Measurements from ENCODE around the gene ANKRD30A.
"Not testable (repeated sequence)": the region's sequence is repeated elsewhere in the genome, so short reads cannot be mapped to it uniquely, and the experiment has no call there.

The ANKRD30A gene

DNA sequence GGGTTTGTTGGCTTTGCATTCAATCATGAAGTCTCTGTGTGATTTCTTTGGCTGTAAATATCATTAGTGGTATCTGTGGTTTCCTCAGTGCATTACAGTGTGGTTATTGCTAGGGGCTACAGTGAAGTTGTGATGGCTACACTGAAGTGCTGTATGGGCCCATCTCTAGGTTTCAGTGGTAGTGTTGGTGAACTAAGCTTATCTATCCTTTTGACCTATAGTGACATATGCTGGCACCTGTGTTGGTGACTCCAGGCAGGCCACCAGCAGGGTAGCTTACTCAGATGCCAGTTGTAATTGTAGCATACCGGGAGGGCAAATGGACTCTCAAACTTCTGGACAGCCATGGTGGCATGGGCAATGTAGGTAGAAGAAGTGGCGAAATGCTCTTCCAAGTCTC lies 219.0 kb downstream of the ANKRD30A start:
- no peak overlapping the region for H3K27ac ChIP-seq
- TF ChIP-seq, protein P1, sequence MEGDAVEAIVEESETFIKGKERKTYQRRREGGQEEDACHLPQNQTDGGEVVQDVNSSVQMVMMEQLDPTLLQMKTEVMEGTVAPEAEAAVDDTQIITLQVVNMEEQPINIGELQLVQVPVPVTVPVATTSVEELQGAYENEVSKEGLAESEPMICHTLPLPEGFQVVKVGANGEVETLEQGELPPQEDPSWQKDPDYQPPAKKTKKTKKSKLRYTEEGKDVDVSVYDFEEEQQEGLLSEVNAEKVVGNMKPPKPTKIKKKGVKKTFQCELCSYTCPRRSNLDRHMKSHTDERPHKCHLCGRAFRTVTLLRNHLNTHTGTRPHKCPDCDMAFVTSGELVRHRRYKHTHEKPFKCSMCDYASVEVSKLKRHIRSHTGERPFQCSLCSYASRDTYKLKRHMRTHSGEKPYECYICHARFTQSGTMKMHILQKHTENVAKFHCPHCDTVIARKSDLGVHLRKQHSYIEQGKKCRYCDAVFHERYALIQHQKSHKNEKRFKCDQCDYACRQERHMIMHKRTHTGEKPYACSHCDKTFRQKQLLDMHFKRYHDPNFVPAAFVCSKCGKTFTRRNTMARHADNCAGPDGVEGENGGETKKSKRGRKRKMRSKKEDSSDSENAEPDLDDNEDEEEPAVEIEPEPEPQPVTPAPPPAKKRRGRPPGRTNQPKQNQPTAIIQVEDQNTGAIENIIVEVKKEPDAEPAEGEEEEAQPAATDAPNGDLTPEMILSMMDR (conservative IDR thresholded peaks at IDR 0.05) = no peak

DNA sequence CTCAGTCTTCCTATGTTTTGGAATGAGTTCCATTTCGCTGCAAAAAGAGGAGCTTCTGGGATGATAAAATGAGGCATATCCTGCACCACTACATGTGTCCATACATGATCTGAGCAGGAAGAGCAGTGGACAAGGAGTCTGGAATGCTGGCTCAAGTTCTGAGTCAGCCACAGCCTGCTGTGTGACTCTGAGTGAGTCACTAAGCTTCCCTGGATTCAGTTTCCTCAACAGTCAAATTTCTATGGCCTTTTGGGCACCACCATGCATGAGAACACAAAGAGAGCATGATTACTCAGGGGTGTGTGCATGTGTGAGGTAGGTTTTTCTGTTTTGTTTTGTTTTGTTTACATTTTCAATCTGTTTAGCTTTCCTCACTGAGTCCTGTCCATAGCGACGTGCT lies 254.6 kb downstream of the ANKRD30A start:
- no peak overlapping the region for H3K27ac ChIP-seq
- TF ChIP-seq, protein P1 (conservative IDR thresholded peaks at IDR 0.05) = no peak

DNA sequence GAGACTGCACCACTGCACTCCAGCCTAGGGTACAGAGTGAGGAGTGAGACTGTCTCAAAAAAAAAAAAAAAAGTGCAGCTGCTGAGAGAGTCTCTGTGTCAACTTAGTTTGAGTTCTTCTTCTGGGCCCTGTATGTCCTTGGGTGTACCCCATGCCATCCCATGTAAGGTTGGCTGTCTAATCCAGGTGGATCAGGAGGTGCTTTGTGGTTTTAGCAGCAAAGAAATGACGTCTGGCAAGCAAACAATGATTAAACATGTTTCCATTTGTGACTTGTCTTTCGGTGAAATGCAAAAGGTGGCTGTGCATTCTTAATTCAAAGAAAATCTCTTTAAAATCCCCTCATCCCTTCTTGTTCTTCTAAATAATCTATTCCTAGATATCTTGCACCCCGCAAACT lies 255.9 kb downstream of the ANKRD30A start:
- no peak overlapping the region for H3K27ac ChIP-seq
- TF ChIP-seq, protein P1 (conservative IDR thresholded peaks at IDR 0.05) = no peak

DNA sequence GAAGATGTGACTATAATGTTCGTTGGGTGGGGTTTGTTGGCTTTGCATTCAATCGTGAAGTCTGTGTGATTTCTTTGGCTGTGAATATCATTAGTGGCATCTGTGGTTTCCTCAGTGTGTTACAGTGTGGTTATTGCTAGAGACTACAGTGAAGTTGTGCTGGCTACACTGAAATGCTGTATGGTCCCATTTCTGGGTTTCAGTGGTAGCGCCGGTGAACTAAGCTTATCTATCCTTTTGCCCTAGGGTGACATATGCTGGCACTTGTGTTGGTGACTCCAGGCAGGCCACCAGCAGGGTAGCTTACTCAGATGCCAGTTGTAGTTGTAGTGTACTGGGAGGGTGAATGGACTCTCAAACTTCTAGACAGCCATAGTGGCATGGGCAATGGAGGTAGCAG lies 259.5 kb downstream of the ANKRD30A start:
- H3K27ac ChIP-seq = no peak overlapping the region
- TF ChIP-seq, protein P1 (conservative IDR thresholded peaks at IDR 0.05) = no peak

DNA sequence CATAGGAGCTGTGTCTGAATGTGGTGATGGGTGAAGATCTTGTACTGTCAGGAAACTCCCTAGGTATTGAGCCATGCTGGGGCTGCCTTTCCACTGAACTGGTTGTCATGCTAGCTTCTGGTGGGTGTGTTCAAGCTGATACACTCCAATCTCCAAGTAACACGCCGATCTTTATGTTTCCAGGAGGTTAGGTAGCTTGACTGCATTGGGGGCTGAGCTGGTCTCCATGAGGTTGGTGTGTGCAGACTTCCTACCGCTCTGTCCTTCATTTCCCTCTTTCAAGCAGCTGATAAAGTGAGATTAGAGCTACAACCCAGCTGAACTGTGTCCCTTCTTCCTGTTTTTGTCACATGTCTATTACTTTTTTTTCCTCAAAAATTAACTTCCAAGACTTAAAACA lies 265.5 kb downstream of the ANKRD30A start:
- TF ChIP-seq, protein P1 (conservative IDR thresholded peaks at IDR 0.05) = no peak
- no peak overlapping the region for H3K27ac ChIP-seq

DNA sequence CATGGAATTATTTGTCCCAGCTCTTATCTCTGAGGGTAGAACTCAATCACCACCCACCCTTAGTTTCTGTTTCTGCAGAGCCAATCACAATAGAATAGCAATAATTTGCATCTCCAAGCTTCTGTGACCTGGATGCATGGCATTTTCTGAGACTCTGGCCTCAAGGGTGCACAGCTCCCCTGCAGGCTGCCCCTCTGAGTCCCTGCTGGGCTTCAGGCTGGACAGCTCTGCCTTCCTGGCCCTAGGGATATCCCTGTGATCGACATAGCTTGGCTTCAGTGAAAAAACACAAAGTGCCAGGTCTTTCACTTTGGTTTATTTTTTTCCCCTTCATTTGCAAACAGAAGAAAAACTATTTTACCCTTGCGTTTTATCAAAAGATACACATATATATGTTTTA lies 275.4 kb downstream of the ANKRD30A start:
- not testable (repeated sequence) for H3K27ac ChIP-seq

DNA sequence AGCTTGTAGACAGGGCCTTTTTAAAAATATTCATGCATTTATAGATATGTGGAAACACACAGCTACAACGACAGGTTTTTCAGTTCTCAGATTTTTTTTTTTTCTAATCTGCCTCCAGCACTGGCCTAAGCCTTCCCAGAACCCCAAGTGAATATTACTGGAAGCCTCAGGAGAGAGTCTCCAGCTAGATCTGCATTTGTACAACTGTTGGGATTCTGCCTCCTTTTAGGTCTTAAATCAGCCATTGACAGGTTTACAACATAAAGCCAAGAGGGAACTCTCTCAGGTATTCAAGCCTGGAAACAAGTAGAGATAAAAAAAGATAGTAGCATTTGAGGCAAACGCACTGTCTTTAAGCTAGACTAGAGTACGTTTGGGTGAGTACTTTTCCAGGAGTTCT lies 275.8 kb downstream of the ANKRD30A start:
- TF ChIP-seq, protein P1 (conservative IDR thresholded peaks at IDR 0.05) = no peak
- H3K27ac ChIP-seq = no peak overlapping the region

DNA sequence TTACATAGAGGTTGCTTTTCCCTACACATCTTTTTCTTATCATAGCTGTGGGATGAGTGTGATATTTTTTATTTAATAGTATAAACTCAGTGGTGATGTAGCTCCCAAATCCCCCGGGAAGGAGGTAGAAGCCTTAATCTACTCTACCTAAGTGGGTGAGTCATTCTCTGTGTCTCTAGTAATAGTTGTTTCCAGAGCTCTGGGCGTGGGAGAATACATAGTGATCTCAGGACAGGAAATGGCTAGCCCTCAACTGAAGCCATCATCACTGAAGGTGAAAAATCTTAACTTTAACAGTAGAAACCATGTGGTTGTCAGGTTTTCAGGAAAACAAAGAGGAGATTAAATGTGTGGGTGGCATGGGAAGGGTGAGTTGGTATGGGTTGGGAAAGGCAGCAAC lies 278.4 kb downstream of the ANKRD30A start:
- TF ChIP-seq, protein P1 (conservative IDR thresholded peaks at IDR 0.05) = no peak
- H3K27ac ChIP-seq = no peak overlapping the region

Data from VCaP (cell line).